GM12873 (cell line): Measurements from ENCODE around the gene HOXB4.

Experiments used
- CTCF ChIP-seq: IDR thresholded peaks from 2 replicates; pipeline ENCODE4 v1.5.1; 2012; ENCODE audit warnings: low read depth, mild to moderate bottlenecking, moderate library complexity, low read length, control low read depth; ENCODE audit not compliant: insufficient read depth; ENCODE audit errors: missing control alignments

The HOXB4 gene

GRCh38 chr17:48617471-48618255 is 39.5 kb upstream of the HOXB4 start:
- no peak for TF ChIP-seq CTCF

- no peak for TF ChIP-seq CTCF
Measured at GRCh38 chr17:48616717-48617470, 38.7 kb upstream of the HOXB4 start.

GRCh38 chr17:48615963-48616716 is 38.0 kb upstream of the HOXB4 start:
- TF ChIP-seq CTCF = no peak

- TF ChIP-seq CTCF = no peak
Measured at GRCh38 chr17:48615047-48615962, 37.2 kb upstream of the HOXB4 start, which contains the start of gene HOXB8. HOXB8 (minus strand) TSS chr17:48615292; CDS start chr17:48614704, 588 bp downstream.

GRCh38 chr17:48613862-48614694 is 35.9 kb upstream of the HOXB4 start:
- no peak for TF ChIP-seq CTCF
